ENCODE measurements around the gene MAZ. TPM values are rescaled to one million over a fixed set of nuclear protein-coding genes. Genes with fewer than 3 reads are reported as not detected.

The MAZ gene
- total and polyA plus RNA-seq, 2 of the 13 experiments (the other 11 are each of a cell fraction or from before 2014, with no cell fraction given): 203 to 277 TPM

DNA sequence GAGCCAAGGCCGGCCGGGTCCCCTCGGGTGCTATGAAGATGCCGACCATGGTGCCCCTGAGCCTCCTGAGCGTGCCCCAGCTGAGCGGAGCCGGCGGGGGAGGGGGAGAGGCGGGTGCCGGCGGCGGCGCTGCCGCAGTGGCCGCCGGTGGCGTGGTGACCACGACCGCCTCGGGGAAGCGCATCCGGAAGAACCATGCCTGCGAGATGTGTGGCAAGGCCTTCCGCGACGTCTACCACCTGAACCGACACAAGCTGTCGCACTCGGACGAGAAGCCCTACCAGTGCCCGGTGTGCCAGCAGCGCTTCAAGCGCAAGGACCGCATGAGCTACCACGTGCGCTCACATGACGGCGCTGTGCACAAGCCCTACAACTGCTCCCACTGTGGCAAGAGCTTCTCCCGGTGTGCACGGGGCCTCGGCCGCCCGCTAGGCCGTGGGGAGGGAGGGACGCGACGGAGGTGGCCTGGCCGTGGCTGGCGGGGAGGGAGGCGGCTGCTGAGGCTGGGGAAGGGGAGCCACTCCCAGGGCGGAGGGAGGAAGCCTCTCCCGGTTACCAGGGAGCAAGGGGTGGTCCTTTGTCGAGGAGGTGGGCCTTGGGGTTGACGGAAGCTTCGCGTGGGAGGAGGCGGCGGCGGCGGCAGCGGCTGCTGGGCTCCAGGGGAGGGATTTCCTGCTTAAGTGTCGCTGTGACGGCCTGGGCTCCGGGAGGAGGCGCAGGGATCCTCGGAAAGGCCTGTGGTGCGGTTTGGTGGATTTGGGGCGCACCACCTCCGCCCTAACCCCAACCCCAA is 1.3 kb downstream of the MAZ start (continued):
- TF ChIP-seq ZNF441 (CRISPR knock-in tag; IDR thresholded peaks at IDR 0.05; ENCODE audit: borderline replicate concordance) (peak; percentile 95; the same call in 1 of the 2 replicates), ZNF205 (CRISPR knock-in tag; IDR thresholded peaks at IDR 0.05) (peak; percentile 66; the same call in 1 of the 2 replicates), ZNF557 (CRISPR knock-in tag; IDR thresholded peaks at IDR 0.05) (peak; percentile 94; the same call in 1 of the 2 replicates), SNAI1 (CRISPR knock-in tag; IDR thresholded peaks at IDR 0.05; ENCODE audit: borderline replicate concordance) (peak; percentile 99), ZNF782 (CRISPR knock-in tag; IDR thresholded peaks at IDR 0.05; ENCODE audit: borderline replicate concordance) (peak; percentile 100), KMT2B (CRISPR knock-in tag; IDR thresholded peaks at IDR 0.05) (peak; percentile 81; the same call in 1 of the 2 replicates), ZFP41 (CRISPR knock-in tag; IDR thresholded peaks at IDR 0.05; ENCODE audit: borderline replicate concordance) (peak; percentile 99), ERF (CRISPR knock-in tag; IDR thresholded peaks at IDR 0.05) (peak; percentile 96), ZNF160 (CRISPR knock-in tag; IDR thresholded peaks at IDR 0.05) (peak; percentile 96), ZSCAN30 (CRISPR knock-in tag; IDR thresholded peaks at IDR 0.05) (peak; percentile 76), MBD4 (IDR thresholded peaks at IDR 0.05; ENCODE audit: borderline replicate concordance, low read length) (no peak), RARA (CRISPR knock-in tag; IDR thresholded peaks at IDR 0.05) (peak; percentile 71; the same call in 1 of the 2 replicates), CCDC6 (CRISPR knock-in tag; IDR thresholded peaks at IDR 0.05) (peak; percentile 99), ZNF3 (CRISPR knock-in tag; IDR thresholded peaks at IDR 0.05) (peak; percentile 83), MYC (CRISPR knock-in tag; IDR thresholded peaks at IDR 0.05; ENCODE audit: borderline replicate concordance) (peak; percentile 98), GRHL1 (CRISPR knock-in tag; conservative IDR thresholded peaks at IDR 0.05) (no peak; the same call in 1 of the 2 replicates)
- TF ChIP-seq, protein P1, sequence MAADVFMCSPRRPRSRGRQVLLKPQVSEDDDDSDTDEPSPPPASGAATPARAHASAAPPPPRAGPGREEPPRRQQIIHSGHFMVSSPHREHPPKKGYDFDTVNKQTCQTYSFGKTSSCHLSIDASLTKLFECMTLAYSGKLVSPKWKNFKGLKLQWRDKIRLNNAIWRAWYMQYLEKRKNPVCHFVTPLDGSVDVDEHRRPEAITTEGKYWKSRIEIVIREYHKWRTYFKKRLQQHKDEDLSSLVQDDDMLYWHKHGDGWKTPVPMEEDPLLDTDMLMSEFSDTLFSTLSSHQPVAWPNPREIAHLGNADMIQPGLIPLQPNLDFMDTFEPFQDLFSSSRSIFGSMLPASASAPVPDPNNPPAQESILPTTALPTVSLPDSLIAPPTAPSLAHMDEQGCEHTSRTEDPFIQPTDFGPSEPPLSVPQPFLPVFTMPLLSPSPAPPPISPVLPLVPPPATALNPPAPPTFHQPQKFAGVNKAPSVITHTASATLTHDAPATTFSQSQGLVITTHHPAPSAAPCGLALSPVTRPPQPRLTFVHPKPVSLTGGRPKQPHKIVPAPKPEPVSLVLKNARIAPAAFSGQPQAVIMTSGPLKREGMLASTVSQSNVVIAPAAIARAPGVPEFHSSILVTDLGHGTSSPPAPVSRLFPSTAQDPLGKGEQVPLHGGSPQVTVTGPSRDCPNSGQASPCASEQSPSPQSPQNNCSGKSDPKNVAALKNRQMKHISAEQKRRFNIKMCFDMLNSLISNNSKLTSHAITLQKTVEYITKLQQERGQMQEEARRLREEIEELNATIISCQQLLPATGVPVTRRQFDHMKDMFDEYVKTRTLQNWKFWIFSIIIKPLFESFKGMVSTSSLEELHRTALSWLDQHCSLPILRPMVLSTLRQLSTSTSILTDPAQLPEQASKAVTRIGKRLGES (CRISPR knock-in tag; IDR thresholded peaks at IDR 0.05; ENCODE audit: borderline replicate concordance): peak; percentile 92; the same call in 1 of the 2 replicates
- TF ChIP-seq, protein P2, sequence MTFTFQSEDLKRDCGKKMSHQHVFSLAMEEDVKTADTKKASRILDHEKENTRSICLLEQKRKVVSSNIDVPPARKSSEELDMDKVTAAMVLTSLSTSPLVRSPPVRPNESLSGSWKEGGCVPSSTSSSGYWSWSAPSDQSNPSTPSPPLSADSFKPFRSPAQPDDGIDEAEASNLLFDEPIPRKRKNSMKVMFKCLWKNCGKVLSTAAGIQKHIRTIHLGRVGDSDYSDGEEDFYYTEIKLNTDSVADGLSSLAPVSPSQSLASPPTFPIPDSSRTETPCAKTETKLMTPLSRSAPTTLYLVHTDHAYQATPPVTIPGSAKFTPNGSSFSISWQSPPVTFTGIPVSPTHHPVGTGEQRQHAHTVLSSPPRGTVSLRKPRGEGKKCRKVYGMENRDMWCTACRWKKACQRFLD (CRISPR knock-in tag; IDR thresholded peaks at IDR 0.05; ENCODE audit: borderline replicate concordance): peak; percentile 99
- TF ChIP-seq, protein P3, sequence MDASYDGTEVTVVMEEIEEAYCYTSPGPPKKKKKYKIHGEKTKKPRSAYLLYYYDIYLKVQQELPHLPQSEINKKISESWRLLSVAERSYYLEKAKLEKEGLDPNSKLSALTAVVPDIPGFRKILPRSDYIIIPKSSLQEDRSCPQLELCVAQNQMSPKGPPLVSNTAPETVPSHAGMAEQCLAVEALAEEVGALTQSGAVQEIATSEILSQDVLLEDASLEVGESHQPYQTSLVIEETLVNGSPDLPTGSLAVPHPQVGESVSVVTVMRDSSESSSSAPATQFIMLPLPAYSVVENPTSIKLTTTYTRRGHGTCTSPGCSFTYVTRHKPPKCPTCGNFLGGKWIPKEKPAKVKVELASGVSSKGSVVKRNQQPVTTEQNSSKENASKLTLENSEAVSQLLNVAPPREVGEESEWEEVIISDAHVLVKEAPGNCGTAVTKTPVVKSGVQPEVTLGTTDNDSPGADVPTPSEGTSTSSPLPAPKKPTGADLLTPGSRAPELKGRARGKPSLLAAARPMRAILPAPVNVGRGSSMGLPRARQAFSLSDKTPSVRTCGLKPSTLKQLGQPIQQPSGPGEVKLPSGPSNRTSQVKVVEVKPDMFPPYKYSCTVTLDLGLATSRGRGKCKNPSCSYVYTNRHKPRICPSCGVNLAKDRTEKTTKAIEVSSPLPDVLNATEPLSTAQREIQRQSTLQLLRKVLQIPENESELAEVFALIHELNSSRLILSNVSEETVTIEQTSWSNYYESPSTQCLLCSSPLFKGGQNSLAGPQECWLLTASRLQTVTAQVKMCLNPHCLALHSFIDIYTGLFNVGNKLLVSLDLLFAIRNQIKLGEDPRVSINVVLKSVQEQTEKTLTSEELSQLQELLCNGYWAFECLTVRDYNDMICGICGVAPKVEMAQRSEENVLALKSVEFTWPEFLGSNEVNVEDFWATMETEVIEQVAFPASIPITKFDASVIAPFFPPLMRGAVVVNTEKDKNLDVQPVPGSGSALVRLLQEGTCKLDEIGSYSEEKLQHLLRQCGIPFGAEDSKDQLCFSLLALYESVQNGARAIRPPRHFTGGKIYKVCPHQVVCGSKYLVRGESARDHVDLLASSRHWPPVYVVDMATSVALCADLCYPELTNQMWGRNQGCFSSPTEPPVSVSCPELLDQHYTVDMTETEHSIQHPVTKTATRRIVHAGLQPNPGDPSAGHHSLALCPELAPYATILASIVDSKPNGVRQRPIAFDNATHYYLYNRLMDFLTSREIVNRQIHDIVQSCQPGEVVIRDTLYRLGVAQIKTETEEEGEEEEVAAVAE (CRISPR knock-in tag; IDR thresholded peaks at IDR 0.05; ENCODE audit: borderline replicate concordance): 0 out of 2 replicates have a peak, but pooled peaks have one; percentile 31

All from HepG2 (cell line).